ENCODE data around the gene GP1BB.

The GP1BB gene

DNA sequence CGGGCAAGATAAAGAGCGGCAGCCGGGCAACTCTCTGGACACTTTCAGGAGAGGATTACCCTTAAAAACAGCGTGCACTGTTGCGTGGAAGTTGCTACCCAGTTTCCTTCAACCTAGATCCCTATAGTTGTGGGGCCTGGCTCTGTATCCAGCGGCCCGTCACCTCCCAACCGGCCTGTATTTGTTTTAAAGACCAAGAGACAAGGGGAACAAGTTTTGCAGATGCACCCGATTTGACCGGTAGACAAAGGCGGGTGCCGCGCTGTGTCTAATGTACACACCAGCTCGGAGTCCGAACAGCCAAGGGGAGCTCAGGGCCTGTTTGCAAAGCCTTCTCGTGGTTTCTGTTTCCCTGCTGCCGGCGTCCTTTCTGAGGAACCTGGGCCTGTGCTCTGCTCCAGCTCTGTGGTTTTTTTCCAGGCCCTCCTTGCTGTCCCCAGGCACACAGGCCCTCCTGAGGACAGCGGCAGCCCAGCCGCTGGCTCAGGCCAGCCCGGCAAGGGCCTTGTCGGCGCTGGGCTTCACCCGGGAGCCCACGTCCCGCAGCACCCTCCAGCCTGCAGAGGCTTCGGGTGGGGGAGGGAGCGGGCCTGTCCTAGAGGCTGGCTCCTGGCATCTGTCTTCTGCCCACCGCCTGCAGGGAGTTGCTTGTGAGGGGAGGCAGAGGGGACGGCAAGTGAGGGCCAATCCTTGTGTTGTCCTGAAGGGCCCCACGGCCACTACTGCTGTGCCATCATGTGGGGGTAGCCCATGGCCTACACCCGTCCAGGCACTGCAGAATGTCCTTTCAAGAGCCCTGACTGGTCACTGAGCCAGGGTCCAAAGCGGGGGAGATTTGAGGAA lies 38.6 kb downstream of the GP1BB start:
- no peak overlapping the region for H3K4me3 ChIP-seq (ENCODE audit: low read depth in 1 of 2, low read length in 2 of 2)
- no peak overlapping the region for H2AFZ ChIP-seq (ENCODE audit: low read depth, low read length)
- no peak overlapping the region for H3K4me2 ChIP-seq (ENCODE audit: insufficient read depth, low read length)
- H3K9me3 ChIP-seq (ENCODE audit: insufficient read depth, low read length, severe bottlenecking) = no peaks in the 10 kb centered on the region
- no peak overlapping the region for H3K9ac ChIP-seq (ENCODE audit: low read depth, low read length)
- no peak for DNase-seq
- H4K20me1 ChIP-seq (ENCODE audit: insufficient read depth, low read length) = no peaks in the 10 kb centered on the region
- no peak for TF ChIP-seq EZH2 (IDR thresholded peaks at IDR 0.05; ENCODE audit: borderline replicate concordance, low read depth, low read length, severe bottlenecking)
- TF ChIP-seq, protein P1, sequence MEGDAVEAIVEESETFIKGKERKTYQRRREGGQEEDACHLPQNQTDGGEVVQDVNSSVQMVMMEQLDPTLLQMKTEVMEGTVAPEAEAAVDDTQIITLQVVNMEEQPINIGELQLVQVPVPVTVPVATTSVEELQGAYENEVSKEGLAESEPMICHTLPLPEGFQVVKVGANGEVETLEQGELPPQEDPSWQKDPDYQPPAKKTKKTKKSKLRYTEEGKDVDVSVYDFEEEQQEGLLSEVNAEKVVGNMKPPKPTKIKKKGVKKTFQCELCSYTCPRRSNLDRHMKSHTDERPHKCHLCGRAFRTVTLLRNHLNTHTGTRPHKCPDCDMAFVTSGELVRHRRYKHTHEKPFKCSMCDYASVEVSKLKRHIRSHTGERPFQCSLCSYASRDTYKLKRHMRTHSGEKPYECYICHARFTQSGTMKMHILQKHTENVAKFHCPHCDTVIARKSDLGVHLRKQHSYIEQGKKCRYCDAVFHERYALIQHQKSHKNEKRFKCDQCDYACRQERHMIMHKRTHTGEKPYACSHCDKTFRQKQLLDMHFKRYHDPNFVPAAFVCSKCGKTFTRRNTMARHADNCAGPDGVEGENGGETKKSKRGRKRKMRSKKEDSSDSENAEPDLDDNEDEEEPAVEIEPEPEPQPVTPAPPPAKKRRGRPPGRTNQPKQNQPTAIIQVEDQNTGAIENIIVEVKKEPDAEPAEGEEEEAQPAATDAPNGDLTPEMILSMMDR (IDR thresholded peaks at IDR 0.05; ENCODE audit: borderline replicate concordance, extremely low read depth, low read length, poor library complexity, severe bottlenecking) = no peak
- peaks cover 12% of the 10 kb centered on the region for H3K4me1 ChIP-seq (ENCODE audit: insufficient read depth, low read length)
- H3K79me2 ChIP-seq (ENCODE audit: insufficient read depth, low read length) = peaks cover 8% of the 10 kb centered on the region
- peaks cover 7% of the 10 kb centered on the region for H3K27me3 ChIP-seq (ENCODE audit: insufficient read depth, low read length, poor library complexity)
- H3K27ac ChIP-seq (ENCODE audit: low read length) = no peak overlapping the region
- H3K36me3 ChIP-seq (ENCODE audit: insufficient read depth, low read length) = no peaks in the 10 kb centered on the region
- ATAC-seq (ENCODE audit: insufficient read depth, low read depth) = no peak

DNA sequence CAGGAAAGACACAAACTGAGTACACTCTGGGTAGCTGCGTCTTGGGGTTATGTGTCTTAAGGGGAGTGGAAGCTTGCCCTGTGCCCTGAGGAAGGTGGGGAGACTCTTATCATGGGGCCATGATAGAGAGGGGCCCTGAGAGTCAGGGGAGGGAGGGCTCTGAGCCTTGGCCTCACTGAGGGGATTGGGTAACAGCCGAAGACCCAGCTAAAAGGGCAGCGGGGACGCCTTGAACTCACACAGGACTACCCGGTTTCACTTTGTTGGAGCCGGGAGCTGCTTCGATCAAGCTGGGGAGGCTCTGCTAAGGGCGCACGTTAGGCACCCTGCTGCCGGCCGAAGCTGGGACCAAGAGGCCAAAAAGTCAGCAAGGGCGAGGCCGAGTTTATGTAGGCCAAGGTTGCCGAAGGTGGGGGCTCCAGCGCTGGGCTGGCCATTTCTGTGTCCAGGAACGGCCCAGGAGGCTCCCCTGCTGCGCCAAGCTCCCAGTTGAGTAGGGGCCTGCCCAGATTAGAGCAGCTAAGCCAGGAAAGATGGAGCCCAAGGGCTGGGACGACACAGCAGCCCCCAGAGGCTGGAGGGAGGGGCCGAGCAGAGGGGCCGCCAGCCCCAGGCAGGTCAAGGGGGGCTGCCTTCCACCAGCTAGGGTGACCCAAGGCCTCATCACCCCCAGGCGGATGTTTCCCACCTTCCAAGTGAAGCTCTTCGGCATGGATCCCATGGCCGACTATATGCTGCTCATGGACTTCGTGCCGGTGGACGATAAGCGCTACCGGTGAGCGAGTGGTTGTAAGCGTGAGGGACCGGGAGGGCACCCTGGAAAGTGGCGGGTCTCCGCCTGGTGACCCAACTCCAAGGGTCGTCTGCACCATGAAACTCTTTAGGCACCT lies 39.5 kb downstream of the GP1BB start:
- Histone ChIP-seq H3K9ac (ENCODE audit: low read depth, low read length) (no peak overlapping the region), H3K9me3 (ENCODE audit: insufficient read depth, low read length, severe bottlenecking) (no peaks in the 10 kb centered on the region), H4K20me1 (ENCODE audit: insufficient read depth, low read length) (no peaks in the 10 kb centered on the region), H3K36me3 (ENCODE audit: insufficient read depth, low read length) (no peaks in the 10 kb centered on the region), H2AFZ (ENCODE audit: low read depth, low read length) (no peak overlapping the region), H3K4me2 (ENCODE audit: insufficient read depth, low read length) (no peak overlapping the region), H3K79me2 (ENCODE audit: insufficient read depth, low read length) (peaks cover 17% of the 10 kb centered on the region), H3K4me3 (ENCODE audit: low read depth in 1 of 2, low read length in 2 of 2) (no peak overlapping the region), H3K27me3 (ENCODE audit: insufficient read depth, low read length, poor library complexity) (peaks cover 9% of the 10 kb centered on the region), H3K4me1 (ENCODE audit: insufficient read depth, low read length) (peaks cover 20% of the 10 kb centered on the region), H3K27ac (ENCODE audit: low read length) (no peak overlapping the region)
- TF ChIP-seq, protein P1 (IDR thresholded peaks at IDR 0.05; ENCODE audit: borderline replicate concordance, extremely low read depth, low read length, poor library complexity, severe bottlenecking) = no peak
- TF ChIP-seq EZH2 (IDR thresholded peaks at IDR 0.05; ENCODE audit: borderline replicate concordance, low read depth, low read length, severe bottlenecking) = no peak
- ATAC-seq (ENCODE audit: insufficient read depth, low read depth) (no peak), DNase-seq (no peak)

DNA sequence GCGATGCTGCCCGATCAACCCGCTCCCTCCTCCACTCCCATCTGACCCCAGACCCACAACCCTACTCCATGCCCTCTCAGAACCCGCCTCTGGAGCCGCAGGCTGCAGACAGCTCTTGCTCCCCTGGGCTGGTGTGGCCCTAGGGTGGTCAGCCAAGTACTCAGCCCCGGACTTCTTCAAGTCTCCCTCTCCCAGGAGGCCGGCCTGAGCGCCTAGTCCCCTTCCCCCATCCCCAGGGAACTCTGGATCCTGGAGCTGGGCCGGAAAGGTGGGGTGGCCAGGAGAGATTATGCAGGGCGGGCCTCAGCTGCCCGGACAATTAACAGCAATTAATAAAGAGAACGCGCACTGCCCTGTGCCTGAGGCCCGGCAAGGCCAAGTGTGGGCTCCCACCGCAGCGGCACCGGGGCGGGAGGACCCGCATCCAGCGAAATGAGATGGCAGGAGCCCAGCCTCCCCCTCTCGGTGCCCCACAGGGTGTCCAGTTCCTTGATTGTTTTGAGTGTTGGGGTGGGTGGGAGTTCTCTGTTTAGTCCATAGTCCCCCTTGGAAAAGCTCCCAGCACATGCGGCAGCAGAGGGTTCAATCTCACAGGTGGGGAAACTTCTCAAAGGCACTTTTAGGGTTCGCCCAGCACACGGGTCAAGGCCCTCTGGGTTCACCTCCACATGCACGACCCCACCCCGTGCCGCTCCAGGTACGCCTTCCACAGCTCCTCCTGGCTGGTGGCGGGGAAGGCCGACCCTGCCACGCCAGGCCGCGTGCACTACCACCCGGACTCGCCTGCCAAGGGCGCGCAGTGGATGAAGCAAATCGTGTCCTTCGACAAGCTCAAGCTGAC lies 40.3 kb downstream of the GP1BB start:
- no peak for DNase-seq
- no peak for TF ChIP-seq EZH2 (IDR thresholded peaks at IDR 0.05; ENCODE audit: borderline replicate concordance, low read depth, low read length, severe bottlenecking)
- TF ChIP-seq, protein P1 (IDR thresholded peaks at IDR 0.05; ENCODE audit: borderline replicate concordance, extremely low read depth, low read length, poor library complexity, severe bottlenecking) = no peak
- Histone ChIP-seq H3K4me2 (ENCODE audit: insufficient read depth, low read length) (no peak overlapping the region), H3K4me3 (ENCODE audit: low read depth in 1 of 2, low read length in 2 of 2) (no peak overlapping the region), H3K9ac (ENCODE audit: low read depth, low read length) (no peak overlapping the region), H3K79me2 (ENCODE audit: insufficient read depth, low read length) (peaks cover 26% of the 10 kb centered on the region), H2AFZ (ENCODE audit: low read depth, low read length) (no peak overlapping the region), H3K4me1 (ENCODE audit: insufficient read depth, low read length) (peaks cover 20% of the 10 kb centered on the region), H3K27ac (ENCODE audit: low read length) (no peak overlapping the region), H4K20me1 (ENCODE audit: insufficient read depth, low read length) (peaks cover 4% of the 10 kb centered on the region; the same call in 1 of the 2 replicates), H3K27me3 (ENCODE audit: insufficient read depth, low read length, poor library complexity) (peaks cover 9% of the 10 kb centered on the region), H3K9me3 (ENCODE audit: insufficient read depth, low read length, severe bottlenecking) (no peaks in the 10 kb centered on the region), H3K36me3 (ENCODE audit: insufficient read depth, low read length) (no peaks in the 10 kb centered on the region)
- ATAC-seq (ENCODE audit: insufficient read depth, low read depth) = no peak

Measured in DND-41 (cell line).